ENCODE data around the gene MCRIP2.

DNA sequence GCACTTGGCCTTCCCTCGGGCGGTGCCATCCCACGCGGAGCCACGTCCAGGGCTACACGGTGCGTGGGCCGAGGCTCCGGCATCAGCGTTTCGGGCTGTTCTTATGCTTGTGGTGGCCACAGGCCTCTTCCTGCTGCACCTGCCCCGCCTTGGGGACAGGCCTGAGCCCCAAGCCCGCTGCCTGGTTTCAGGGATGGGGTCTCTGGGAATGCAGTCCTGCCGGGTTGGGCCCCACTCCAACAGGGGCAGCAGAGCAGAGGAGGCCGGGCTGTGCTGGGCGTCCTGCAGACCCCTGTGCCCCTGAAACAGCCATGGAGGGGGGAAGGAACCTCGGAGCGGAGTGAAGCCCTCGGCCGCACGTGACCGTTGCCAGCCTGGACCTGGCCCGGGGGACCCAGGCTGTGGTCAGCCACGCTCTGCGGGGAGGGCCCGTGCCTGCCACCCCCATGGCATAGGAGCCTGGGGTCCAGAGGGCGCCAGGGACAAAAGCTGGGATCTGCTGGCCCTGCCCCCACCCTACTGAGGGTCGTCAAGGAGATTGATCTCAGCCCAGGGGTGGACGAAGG is 11.3 kb upstream of the MCRIP2 start:
- no peak for TF ChIP-seq POLR2A (IDR thresholded peaks at IDR 0.05)
- TF ChIP-seq, protein P1, sequence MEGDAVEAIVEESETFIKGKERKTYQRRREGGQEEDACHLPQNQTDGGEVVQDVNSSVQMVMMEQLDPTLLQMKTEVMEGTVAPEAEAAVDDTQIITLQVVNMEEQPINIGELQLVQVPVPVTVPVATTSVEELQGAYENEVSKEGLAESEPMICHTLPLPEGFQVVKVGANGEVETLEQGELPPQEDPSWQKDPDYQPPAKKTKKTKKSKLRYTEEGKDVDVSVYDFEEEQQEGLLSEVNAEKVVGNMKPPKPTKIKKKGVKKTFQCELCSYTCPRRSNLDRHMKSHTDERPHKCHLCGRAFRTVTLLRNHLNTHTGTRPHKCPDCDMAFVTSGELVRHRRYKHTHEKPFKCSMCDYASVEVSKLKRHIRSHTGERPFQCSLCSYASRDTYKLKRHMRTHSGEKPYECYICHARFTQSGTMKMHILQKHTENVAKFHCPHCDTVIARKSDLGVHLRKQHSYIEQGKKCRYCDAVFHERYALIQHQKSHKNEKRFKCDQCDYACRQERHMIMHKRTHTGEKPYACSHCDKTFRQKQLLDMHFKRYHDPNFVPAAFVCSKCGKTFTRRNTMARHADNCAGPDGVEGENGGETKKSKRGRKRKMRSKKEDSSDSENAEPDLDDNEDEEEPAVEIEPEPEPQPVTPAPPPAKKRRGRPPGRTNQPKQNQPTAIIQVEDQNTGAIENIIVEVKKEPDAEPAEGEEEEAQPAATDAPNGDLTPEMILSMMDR (IDR thresholded peaks at IDR 0.05): no peak

All from testis (tissue), 2 donors.